SK-N-SH treated with all-trans-retinoic acid at 6 μM for 48 hours (cell line): ENCODE measurements around the gene ATP8A1.
"Not testable (repeated sequence)": the region's sequence is repeated elsewhere in the genome, so short reads cannot be mapped to it uniquely, and the experiment has no call there.

Source experiments
- ATAC-seq: fragments of 200-7000 bp; cut with Tn5 transposase; 3 replicates; pipeline ENCODE4 v1.9.1; 2020; ENCODE audit warnings: mild to moderate bottlenecking, moderate library complexity
- ARNTL ChIP-seq: fragments of 450-650 bp; formaldehyde crosslinking; IDR thresholded peaks from 2 replicates; pipeline ENCODE4 v1.5.0; 2020; ENCODE audit warnings: low read depth, mild to moderate bottlenecking, moderate library complexity, borderline replicate concordance
- BACH2 ChIP-seq: fragments of 250-450 bp; sonication (Bioruptor Pico); IDR thresholded peaks from 2 replicates; pipeline ENCODE4 v1.9.0; 2021; ENCODE audit warnings: mild to moderate bottlenecking, borderline replicate concordance
- CREB5 ChIP-seq: fragments of 250-450 bp; sonication (Bioruptor Pico); IDR thresholded peaks from 2 replicates; pipeline ENCODE4 v1.5.1; 2020; ENCODE audit warnings: low read depth, mild to moderate bottlenecking, moderate library complexity
- ESRRG ChIP-seq: fragments of 250-450 bp; sonication (Bioruptor Pico); IDR thresholded peaks from 2 replicates; pipeline ENCODE4 v1.6.1; 2021; ENCODE audit warnings: mild to moderate bottlenecking
- GLIS3 ChIP-seq: fragments of 250-450 bp; sonication (Bioruptor Pico); IDR thresholded peaks from 2 replicates; pipeline ENCODE4 v1.5.0; 2020; ENCODE audit warnings: mild to moderate bottlenecking, moderate library complexity
- ISL1 ChIP-seq: fragments of 250-450 bp; sonication (Bioruptor Pico); IDR thresholded peaks from 2 replicates; pipeline ENCODE4 v2.1.2; 2022; ENCODE audit warnings: mild to moderate bottlenecking, moderate library complexity
- OSR1 ChIP-seq: fragments of 250-450 bp; sonication (Bioruptor Pico); IDR thresholded peaks from 2 replicates; pipeline ENCODE4 v1.8.0; 2022; ENCODE audit warnings: moderate library complexity, mild to moderate bottlenecking, inconsistent platforms
- PPARA ChIP-seq: fragments of 250-450 bp; sonication (Bioruptor Pico); IDR thresholded peaks from 2 replicates; pipeline ENCODE4 v1.5.0; 2020; ENCODE audit warnings: mild to moderate bottlenecking, borderline replicate concordance
- SNAI2 ChIP-seq: fragments of 250-450 bp; sonication (Bioruptor Pico); IDR thresholded peaks from 2 replicates; pipeline ENCODE4 v1.5.0; 2020; ENCODE audit warnings: mild to moderate bottlenecking, moderate library complexity
- TCF4 ChIP-seq: fragments of 250-450 bp; sonication (Bioruptor Pico); IDR thresholded peaks from 2 replicates; pipeline ENCODE4 v1.8.0; 2021; ENCODE audit warnings: mild to moderate bottlenecking, moderate library complexity, borderline replicate concordance
- TOX ChIP-seq: fragments of 250-450 bp; sonication (Bioruptor Pico); IDR thresholded peaks from 2 replicates; pipeline ENCODE4 v1.8.0; 2021; ENCODE audit warnings: mild to moderate bottlenecking, moderate library complexity, borderline replicate concordance
- ZC3H10 ChIP-seq: fragments of 250-450 bp; sonication (Bioruptor Pico); IDR thresholded peaks from 2 replicates; pipeline ENCODE4 v1.5.1; 2021; ENCODE audit warnings: mild to moderate bottlenecking, moderate library complexity
- ZFP3 ChIP-seq: fragments of 250-450 bp; sonication (Bioruptor Pico); IDR thresholded peaks from 2 replicates; pipeline ENCODE4 v1.5.0; 2020; ENCODE audit warnings: mild to moderate bottlenecking, moderate library complexity
- ZFP30 ChIP-seq: fragments of 450-650 bp; formaldehyde crosslinking; IDR thresholded peaks from 2 replicates; pipeline ENCODE4 v1.5.0; 2022; ENCODE audit warnings: mild to moderate bottlenecking, moderate library complexity
- ZNF565 ChIP-seq: fragments of 450-650 bp; formaldehyde crosslinking; conservative IDR thresholded peaks from 2 replicates; pipeline ENCODE4 v1.5.0; 2020; ENCODE audit warnings: low read depth, mild to moderate bottlenecking, moderate library complexity
- ZNF8 ChIP-seq: fragments of 450-650 bp; formaldehyde crosslinking; IDR thresholded peaks from 2 replicates; pipeline ENCODE4 v1.5.0; 2020; ENCODE audit warnings: mild to moderate bottlenecking, moderate library complexity
- TF ChIP-seq, protein P1 (sequence below): fragments of 250-450 bp; sonication (Bioruptor Pico); IDR thresholded peaks from 2 replicates; pipeline ENCODE4 v1.8.0; 2020; ENCODE audit warnings: mild to moderate bottlenecking, moderate library complexity, borderline replicate concordance
- TF ChIP-seq, protein P2 (sequence below): fragments of 250-450 bp; sonication (Bioruptor Pico); IDR thresholded peaks from 2 replicates; pipeline ENCODE4 v1.5.0; 2020; ENCODE audit warnings: mild to moderate bottlenecking, moderate library complexity

Gene ATP8A1

GRCh38 chr4:42487230-42487629 is 169.7 kb downstream of the ATP8A1 start (continued):
- TF ChIP-seq GLIS3 (CRISPR knock-in tag) (no peak), ISL1 (CRISPR knock-in tag) (no peak), ZNF565 (CRISPR knock-in tag) (no peak), OSR1 (no peak)

DNA sequence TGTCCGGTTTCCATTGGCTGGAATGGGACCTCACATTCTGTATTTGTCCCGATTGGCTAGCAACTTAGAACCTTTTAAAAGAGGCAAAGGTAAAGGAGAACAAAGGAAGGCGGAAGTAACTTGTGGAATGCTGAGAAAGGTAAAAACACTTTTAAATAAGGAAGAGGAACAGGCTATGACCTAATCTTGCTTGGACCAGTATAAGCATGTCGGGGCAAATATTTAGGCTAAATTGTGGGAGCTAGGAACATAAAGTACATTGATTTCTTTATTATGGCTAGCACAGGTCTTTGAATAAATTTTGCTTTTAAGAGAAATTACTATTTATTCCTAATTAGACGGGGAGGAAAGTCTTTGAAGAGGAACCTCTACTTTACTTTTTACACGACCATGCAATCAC is 170.7 kb downstream of the ATP8A1 start:
- ATAC-seq, result not testable (repeated sequence)

GRCh38 chr4:42484630-42485029 is 172.3 kb downstream of the ATP8A1 start:
- TF ChIP-seq ZNF8 (CRISPR knock-in tag) (no peak), ZNF565 (CRISPR knock-in tag) (no peak), ARNTL (no peak), ZFP3 (CRISPR knock-in tag) (no peak), SNAI2 (CRISPR knock-in tag) (no peak), TOX (CRISPR knock-in tag) (no peak), GLIS3 (CRISPR knock-in tag) (no peak), ESRRG (CRISPR knock-in tag) (no peak), TCF4 (CRISPR knock-in tag) (no peak), ZC3H10 (no peak)
- TF ChIP-seq, protein P1, sequence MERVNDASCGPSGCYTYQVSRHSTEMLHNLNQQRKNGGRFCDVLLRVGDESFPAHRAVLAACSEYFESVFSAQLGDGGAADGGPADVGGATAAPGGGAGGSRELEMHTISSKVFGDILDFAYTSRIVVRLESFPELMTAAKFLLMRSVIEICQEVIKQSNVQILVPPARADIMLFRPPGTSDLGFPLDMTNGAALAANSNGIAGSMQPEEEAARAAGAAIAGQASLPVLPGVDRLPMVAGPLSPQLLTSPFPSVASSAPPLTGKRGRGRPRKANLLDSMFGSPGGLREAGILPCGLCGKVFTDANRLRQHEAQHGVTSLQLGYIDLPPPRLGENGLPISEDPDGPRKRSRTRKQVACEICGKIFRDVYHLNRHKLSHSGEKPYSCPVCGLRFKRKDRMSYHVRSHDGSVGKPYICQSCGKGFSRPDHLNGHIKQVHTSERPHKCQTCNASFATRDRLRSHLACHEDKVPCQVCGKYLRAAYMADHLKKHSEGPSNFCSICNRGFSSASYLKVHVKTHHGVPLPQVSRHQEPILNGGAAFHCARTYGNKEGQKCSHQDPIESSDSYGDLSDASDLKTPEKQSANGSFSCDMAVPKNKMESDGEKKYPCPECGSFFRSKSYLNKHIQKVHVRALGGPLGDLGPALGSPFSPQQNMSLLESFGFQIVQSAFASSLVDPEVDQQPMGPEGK (CRISPR knock-in tag), result no peak
- no peak for ATAC-seq

- TF ChIP-seq CREB5 (CRISPR knock-in tag), result no peak
- TF ChIP-seq ZFP30, result peak; percentile 74; the same call in 1 of the 2 replicates
- TF ChIP-seq, all 23 proteins: peak for 1
- peak; percentile 39 for ATAC-seq
Observed at GRCh38 chr4:42483426-42484379, 173.2 kb downstream of the ATP8A1 start.

- TF ChIP-seq OSR1 (no peak), BACH2 (CRISPR knock-in tag) (no peak), TOX (CRISPR knock-in tag) (peak; percentile 77; the same call in 1 of the 2 replicates), ESRRG (CRISPR knock-in tag) (no peak), TCF4 (CRISPR knock-in tag) (no peak), ISL1 (CRISPR knock-in tag) (peak; percentile 91), ZC3H10 (peak; percentile 35; the same call in 1 of the 2 replicates), ZNF8 (CRISPR knock-in tag) (no peak; the same call in 1 of the 2 replicates), PPARA (CRISPR knock-in tag) (no peak), SNAI2 (CRISPR knock-in tag) (0 out of 2 replicates have a peak, but pooled peaks have one; percentile 44), ZFP30 (no peak)
- TF ChIP-seq, protein P1 (CRISPR knock-in tag), result peak; percentile 23; the same call in 1 of the 2 replicates
- TF ChIP-seq, protein P2, sequence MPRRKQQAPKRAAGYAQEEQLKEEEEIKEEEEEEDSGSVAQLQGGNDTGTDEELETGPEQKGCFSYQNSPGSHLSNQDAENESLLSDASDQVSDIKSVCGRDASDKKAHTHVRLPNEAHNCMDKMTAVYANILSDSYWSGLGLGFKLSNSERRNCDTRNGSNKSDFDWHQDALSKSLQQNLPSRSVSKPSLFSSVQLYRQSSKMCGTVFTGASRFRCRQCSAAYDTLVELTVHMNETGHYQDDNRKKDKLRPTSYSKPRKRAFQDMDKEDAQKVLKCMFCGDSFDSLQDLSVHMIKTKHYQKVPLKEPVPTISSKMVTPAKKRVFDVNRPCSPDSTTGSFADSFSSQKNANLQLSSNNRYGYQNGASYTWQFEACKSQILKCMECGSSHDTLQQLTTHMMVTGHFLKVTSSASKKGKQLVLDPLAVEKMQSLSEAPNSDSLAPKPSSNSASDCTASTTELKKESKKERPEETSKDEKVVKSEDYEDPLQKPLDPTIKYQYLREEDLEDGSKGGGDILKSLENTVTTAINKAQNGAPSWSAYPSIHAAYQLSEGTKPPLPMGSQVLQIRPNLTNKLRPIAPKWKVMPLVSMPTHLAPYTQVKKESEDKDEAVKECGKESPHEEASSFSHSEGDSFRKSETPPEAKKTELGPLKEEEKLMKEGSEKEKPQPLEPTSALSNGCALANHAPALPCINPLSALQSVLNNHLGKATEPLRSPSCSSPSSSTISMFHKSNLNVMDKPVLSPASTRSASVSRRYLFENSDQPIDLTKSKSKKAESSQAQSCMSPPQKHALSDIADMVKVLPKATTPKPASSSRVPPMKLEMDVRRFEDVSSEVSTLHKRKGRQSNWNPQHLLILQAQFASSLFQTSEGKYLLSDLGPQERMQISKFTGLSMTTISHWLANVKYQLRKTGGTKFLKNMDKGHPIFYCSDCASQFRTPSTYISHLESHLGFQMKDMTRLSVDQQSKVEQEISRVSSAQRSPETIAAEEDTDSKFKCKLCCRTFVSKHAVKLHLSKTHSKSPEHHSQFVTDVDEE (CRISPR knock-in tag), result peak; percentile 85
- peak; percentile 78 for ATAC-seq
Observed at GRCh38 chr4:42482516-42483327, 174.2 kb downstream of the ATP8A1 start.
